Stimulated activated naive CD8-positive, alpha-beta T cell treated with anti-CD3 and anti-CD28 coated beads, Interleukin-15, Interleukin-2, amounts not matched to agents 100 ng/mL and 50 ng/mL, for 24 hours (primary cell): Measurements from ENCODE around the gene NUPR2.
"Not testable (repeated sequence)": the region's sequence is repeated elsewhere in the genome, so short reads cannot be mapped to it uniquely, and the experiment has no call there.

Experiments
- H3K27ac Mint-ChIP-seq: one replicate; pipeline ENCODE4 v1.8.0; 2021; ENCODE audit warnings: mild to moderate bottlenecking, mixed read lengths
- H3K27me3 Mint-ChIP-seq: one replicate; pipeline ENCODE4 v1.8.0; 2021; ENCODE audit warnings: mixed read lengths
- H3K36me3 Mint-ChIP-seq: one replicate; pipeline ENCODE4 v1.8.0; 2021; ENCODE audit warnings: low read depth, mixed read lengths
- H3K4me1 Mint-ChIP-seq: one replicate; pipeline ENCODE4 v1.8.0; 2021; ENCODE audit warnings: low read depth, mixed read lengths
- H3K4me3 Mint-ChIP-seq: one replicate; pipeline ENCODE4 v1.8.0; 2021; ENCODE audit warnings: mild to moderate bottlenecking, mixed read lengths
- H3K9me3 Mint-ChIP-seq: one replicate; pipeline ENCODE4 v1.8.0; 2021; ENCODE audit warnings: mixed read lengths

The NUPR2 gene

GRCh38 chr7:56066376-56066775 is 49.8 kb downstream of the NUPR2 start:
- peaks cover 54% of the 10 kb centered on the region for H3K36me3 Mint-ChIP-seq
- H3K9me3 Mint-ChIP-seq, H3K4me3 Mint-ChIP-seq, H3K27me3 Mint-ChIP-seq, H3K27ac Mint-ChIP-seq: not testable (repeated sequence)
- peaks cover 33% of the 10 kb centered on the region for H3K4me1 Mint-ChIP-seq
